Central memory CD8-positive, alpha-beta T cell (primary cell): Measurements from ENCODE around the gene EPB41L4B.

Experiments
- ATAC-seq: fragments of 150-1000 bp; cut with Tn5 transposase; replicated peaks from 2 replicates; pipeline ENCODE4 v1.10.0; 2022; ENCODE audit warnings: mild to moderate bottlenecking, moderate FRiP score, moderate number of reproducible peaks; ENCODE audit not compliant: poor library complexity, severe bottlenecking; ENCODE audit errors: extremely low read depth
- DNase-seq, 2 donors: peaks; one replicate each; pipeline ENCODE4 v3.0.0; 2021; ENCODE audit warnings: low spot score in 2 of 2
- H3K27ac Mint-ChIP-seq: one replicate; pipeline ENCODE4 v1.8.0; 2022; ENCODE audit warnings: low read depth, mild to moderate bottlenecking, moderate library complexity, mixed read lengths
- H3K27me3 Mint-ChIP-seq: one replicate; pipeline ENCODE4 v1.8.0; 2022; ENCODE audit warnings: mixed read lengths
- H3K36me3 Mint-ChIP-seq: one replicate; pipeline ENCODE4 v1.8.0; 2022; ENCODE audit warnings: mild to moderate bottlenecking, moderate library complexity, mixed read lengths; ENCODE audit not compliant: insufficient read depth
- H3K4me1 Mint-ChIP-seq: one replicate; pipeline ENCODE4 v1.8.0; 2022; ENCODE audit warnings: mixed read lengths
- H3K4me3 Mint-ChIP-seq: one replicate; pipeline ENCODE4 v1.8.0; 2022; ENCODE audit warnings: mild to moderate bottlenecking, moderate library complexity, mixed read lengths
- H3K9me3 Mint-ChIP-seq: one replicate; pipeline ENCODE4 v1.8.0; 2022; ENCODE audit warnings: mixed read lengths

Gene EPB41L4B

GRCh38 chr9:109166171-109166770, 154.6 kb downstream of the EPB41L4B start:
- ATAC-seq (no peak), DNase-seq (no peak)
- Mint-ChIP-seq H3K27me3 (peaks cover 88% of the 10 kb centered on the region), H3K27ac (no peak overlapping the region), H3K4me3 (no peak overlapping the region), H3K9me3 (no peaks in the 10 kb centered on the region), H3K36me3 (no peaks in the 10 kb centered on the region), H3K4me1 (no peaks in the 10 kb centered on the region)

GRCh38 chr9:109164042-109164441, 156.8 kb downstream of the EPB41L4B start:
- no peak for ATAC-seq
- no peak overlapping the region for H3K27ac Mint-ChIP-seq
- no peaks in the 10 kb centered on the region for H3K36me3 Mint-ChIP-seq

GRCh38 chr9:109163194-109163593, 157.7 kb downstream of the EPB41L4B start:
- peaks cover 76% of the 10 kb centered on the region for H3K27me3 Mint-ChIP-seq

More at GRCh38 chr9:109164042-109164441, 156.8 kb downstream of the EPB41L4B start:
- Mint-ChIP-seq H3K9me3 (no peaks in the 10 kb centered on the region), H3K4me3 (no peak overlapping the region), H3K27me3 (peaks cover 83% of the 10 kb centered on the region), H3K4me1 (no peaks in the 10 kb centered on the region)
- no peak for DNase-seq

GRCh38 chr9:109162677-109163076, 158.2 kb downstream of the EPB41L4B start:
- no peaks in the 10 kb centered on the region for H3K36me3 Mint-ChIP-seq
- ATAC-seq, result no peak
- H3K4me3 Mint-ChIP-seq, result no peak overlapping the region
- no peaks in the 10 kb centered on the region for H3K9me3 Mint-ChIP-seq
- H3K4me1 Mint-ChIP-seq, result no peaks in the 10 kb centered on the region
- no peak overlapping the region for H3K27ac Mint-ChIP-seq
- DNase-seq, result no peak
- H3K27me3 Mint-ChIP-seq, result peaks cover 70% of the 10 kb centered on the region

More at GRCh38 chr9:109163194-109163593, 157.7 kb downstream of the EPB41L4B start:
- DNase-seq (no peak), ATAC-seq (no peak)
- no peaks in the 10 kb centered on the region for H3K4me1 Mint-ChIP-seq
- no peaks in the 10 kb centered on the region for H3K9me3 Mint-ChIP-seq
- no peak overlapping the region for H3K4me3 Mint-ChIP-seq
- H3K36me3 Mint-ChIP-seq, result no peaks in the 10 kb centered on the region
- H3K27ac Mint-ChIP-seq, result no peak overlapping the region

GRCh38 chr9:109161471-109161870, 159.4 kb downstream of the EPB41L4B start:
- ATAC-seq, result no peak
- no peaks in the 10 kb centered on the region for H3K9me3 Mint-ChIP-seq
- no peaks in the 10 kb centered on the region for H3K36me3 Mint-ChIP-seq

GRCh38 chr9:109159583-109159982, 161.3 kb downstream of the EPB41L4B start:
- no peak overlapping the region for H3K27ac Mint-ChIP-seq
- no peak for ATAC-seq

More at GRCh38 chr9:109161471-109161870, 159.4 kb downstream of the EPB41L4B start:
- Mint-ChIP-seq H3K4me3 (no peak overlapping the region), H3K4me1 (no peaks in the 10 kb centered on the region), H3K27me3 (peaks cover 69% of the 10 kb centered on the region), H3K27ac (no peak overlapping the region)
- no peak for DNase-seq

GRCh38 chr9:109158651-109159050, 162.2 kb downstream of the EPB41L4B start:
- no peak overlapping the region for H3K27ac Mint-ChIP-seq
- no peak overlapping the region for H3K4me3 Mint-ChIP-seq
- peaks cover 8% of the 10 kb centered on the region for H3K9me3 Mint-ChIP-seq
- no peaks in the 10 kb centered on the region for H3K36me3 Mint-ChIP-seq
- peaks cover 47% of the 10 kb centered on the region for H3K27me3 Mint-ChIP-seq
- no peak for ATAC-seq
- no peak for DNase-seq
- H3K4me1 Mint-ChIP-seq, result no peaks in the 10 kb centered on the region

More at GRCh38 chr9:109159583-109159982, 161.3 kb downstream of the EPB41L4B start:
- no peaks in the 10 kb centered on the region for H3K4me1 Mint-ChIP-seq
- no peaks in the 10 kb centered on the region for H3K9me3 Mint-ChIP-seq
- H3K27me3 Mint-ChIP-seq, result peaks cover 56% of the 10 kb centered on the region
- no peak overlapping the region for H3K4me3 Mint-ChIP-seq
- H3K36me3 Mint-ChIP-seq, result no peaks in the 10 kb centered on the region
- DNase-seq, result no peak

- peaks cover 35% of the 10 kb centered on the region for H3K27me3 Mint-ChIP-seq
- H3K27ac Mint-ChIP-seq, result no peak overlapping the region
- peaks cover 10% of the 10 kb centered on the region for H3K9me3 Mint-ChIP-seq
- DNase-seq (no peak), ATAC-seq (no peak)
- H3K4me3 Mint-ChIP-seq, result no peak overlapping the region
- H3K4me1 Mint-ChIP-seq, result no peaks in the 10 kb centered on the region
- H3K36me3 Mint-ChIP-seq, result no peaks in the 10 kb centered on the region
Observed at GRCh38 chr9:109156708-109157107, 164.2 kb downstream of the EPB41L4B start.

GRCh38 chr9:109150925-109151545, 169.8 kb downstream of the EPB41L4B start:
- peaks cover 10% of the 10 kb centered on the region for H3K9me3 Mint-ChIP-seq
- H3K4me1 Mint-ChIP-seq, result no peaks in the 10 kb centered on the region
- ATAC-seq, result no peak
- DNase-seq, result no peak
- H3K27ac Mint-ChIP-seq, result no peak overlapping the region
- H3K4me3 Mint-ChIP-seq, result no peak overlapping the region
- no peaks in the 10 kb centered on the region for H3K36me3 Mint-ChIP-seq
- H3K27me3 Mint-ChIP-seq, result peaks cover 2% of the 10 kb centered on the region

GRCh38 chr9:109149722-109150121, 171.1 kb downstream of the EPB41L4B start:
- Mint-ChIP-seq H3K27ac (no peak overlapping the region), H3K4me1 (no peaks in the 10 kb centered on the region), H3K27me3 (no peaks in the 10 kb centered on the region), H3K9me3 (peaks cover 10% of the 10 kb centered on the region), H3K36me3 (no peaks in the 10 kb centered on the region), H3K4me3 (no peak overlapping the region)
- no peak for DNase-seq
- no peak for ATAC-seq

GRCh38 chr9:109149089-109149488, 171.8 kb downstream of the EPB41L4B start:
- no peaks in the 10 kb centered on the region for H3K27me3 Mint-ChIP-seq
- H3K27ac Mint-ChIP-seq, result no peak overlapping the region
- peaks cover 6% of the 10 kb centered on the region for H3K9me3 Mint-ChIP-seq
- H3K36me3 Mint-ChIP-seq, result peaks cover under 1% of the 10 kb centered on the region
- no peak overlapping the region for H3K4me3 Mint-ChIP-seq
- no peak for ATAC-seq
- H3K4me1 Mint-ChIP-seq, result peaks cover under 1% of the 10 kb centered on the region
- no peak for DNase-seq

- H3K4me3 Mint-ChIP-seq, result no peak overlapping the region
- H3K27ac Mint-ChIP-seq, result no peak overlapping the region
- peaks cover 3% of the 10 kb centered on the region for H3K36me3 Mint-ChIP-seq
- DNase-seq (no peak), ATAC-seq (no peak)
- H3K9me3 Mint-ChIP-seq, result no peaks in the 10 kb centered on the region
- H3K4me1 Mint-ChIP-seq, result peaks cover 5% of the 10 kb centered on the region
- no peaks in the 10 kb centered on the region for H3K27me3 Mint-ChIP-seq
Observed at GRCh38 chr9:109145051-109145450, 175.8 kb downstream of the EPB41L4B start.

GRCh38 chr9:109143881-109144562, 176.8 kb downstream of the EPB41L4B start:
- H3K4me3 Mint-ChIP-seq, result no peak overlapping the region
- peaks cover 3% of the 10 kb centered on the region for H3K36me3 Mint-ChIP-seq
- ATAC-seq (no peak), DNase-seq (no peak)
- no peak overlapping the region for H3K27ac Mint-ChIP-seq
- H3K27me3 Mint-ChIP-seq, result no peaks in the 10 kb centered on the region
- peaks cover 5% of the 10 kb centered on the region for H3K4me1 Mint-ChIP-seq
- no peaks in the 10 kb centered on the region for H3K9me3 Mint-ChIP-seq
